LNCAP (cell line): ENCODE measurements around the gene LRRC31.

Experiments used
- CTCF ChIP-seq: fragments of 450-650 bp; IDR thresholded peaks from 2 replicates; pipeline ENCODE4 v1.5.1; 2017; ENCODE audit warnings: mild to moderate bottlenecking

The LRRC31 gene

GRCh38 chr3:169842960-169843359 is 26.8 kb downstream of the LRRC31 start:
- TF ChIP-seq CTCF, result no peak

- TF ChIP-seq CTCF, result no peak
These were observed 28.6 kb downstream of the LRRC31 start for GRCh38 chr3:169841171-169841570.

- no peak for TF ChIP-seq CTCF
These were observed 31.2 kb downstream of the LRRC31 start for GRCh38 chr3:169838511-169839030.

- no peak for TF ChIP-seq CTCF
These were observed 32.8 kb downstream of the LRRC31 start for GRCh38 chr3:169836942-169837275.

GRCh38 chr3:169836078-169836941 is 33.4 kb downstream of the LRRC31 start:
- TF ChIP-seq CTCF, result no peak

GRCh38 chr3:169835533-169835932 is 34.2 kb downstream of the LRRC31 start:
- no peak for TF ChIP-seq CTCF

- TF ChIP-seq CTCF, result no peak
These were observed 42.0 kb downstream of the LRRC31 start for GRCh38 chr3:169827712-169828111.
